Activated CD8-positive, alpha-beta T cell treated with anti-CD3 and anti-CD28 coated beads, Interleukin-2, amount 10 ng/mL, durations not matched to agents 7 days and 5 days (primary cell): ENCODE measurements around the gene KLK13. TPM values are rescaled to one million over a fixed set of nuclear protein-coding genes. Genes with fewer than 3 reads are reported as not detected.

Source experiments
- ATAC-seq: fragments of 150-1000 bp; cut with Tn5 transposase; one replicate; pipeline ENCODE4 v1.10.0; 2021; ENCODE audit warnings: moderate library complexity
- CTCF ChIA-PET: fragments of 350-600 bp; sonication (Branson Sonifier 250); formaldehyde crosslinking; loops from one replicate; lab custom pipeline; 2021; ENCODE audit warnings: antibody characterized with exemption; lab: Charles Lee
- POLR2A ChIA-PET: fragments of 350-600 bp; sonication (Branson Sonifier 250); formaldehyde crosslinking; loops from one replicate; lab custom pipeline; 2021; ENCODE audit warnings: antibody characterized with exemption; lab: Charles Lee
- DNase-seq: peaks from one replicate; pipeline ENCODE4 v3.0.0-alpha.2; 2020
- H3K27ac Mint-ChIP-seq: one replicate; pipeline ENCODE4 v1.8.0; 2021; ENCODE audit warnings: mild to moderate bottlenecking, mixed read lengths
- H3K27me3 Mint-ChIP-seq: one replicate; pipeline ENCODE4 v1.8.0; 2021; ENCODE audit warnings: low read depth, mixed read lengths
- H3K36me3 Mint-ChIP-seq: one replicate; pipeline ENCODE4 v1.8.0; 2021; ENCODE audit warnings: low read depth, mixed read lengths
- H3K4me1 Mint-ChIP-seq: one replicate; pipeline ENCODE4 v1.8.0; 2021; ENCODE audit warnings: low read depth, mixed read lengths
- H3K4me3 Mint-ChIP-seq: one replicate; pipeline ENCODE4 v1.8.0; 2021; ENCODE audit warnings: mild to moderate bottlenecking, mixed read lengths
- H3K9me3 Mint-ChIP-seq: one replicate; pipeline ENCODE4 v1.8.0; 2022; ENCODE audit warnings: mixed read lengths; ENCODE audit not compliant: insufficient read depth
- total RNA-seq, 2 experiments: library from RNA; stranded (reverse); gene quantifications; one replicate each; pipeline ENCODE4 v1.2.3, GENCODE V29; 2021

Gene KLK13
- total RNA-seq, 2 experiments from 2014 or later: not detected

GRCh38 chr19:51076631-51077213, 11.8 kb upstream of the KLK13 start:
- Mint-ChIP-seq H3K4me3 (no peak overlapping the region), H3K27ac (no peak overlapping the region)

DNA sequence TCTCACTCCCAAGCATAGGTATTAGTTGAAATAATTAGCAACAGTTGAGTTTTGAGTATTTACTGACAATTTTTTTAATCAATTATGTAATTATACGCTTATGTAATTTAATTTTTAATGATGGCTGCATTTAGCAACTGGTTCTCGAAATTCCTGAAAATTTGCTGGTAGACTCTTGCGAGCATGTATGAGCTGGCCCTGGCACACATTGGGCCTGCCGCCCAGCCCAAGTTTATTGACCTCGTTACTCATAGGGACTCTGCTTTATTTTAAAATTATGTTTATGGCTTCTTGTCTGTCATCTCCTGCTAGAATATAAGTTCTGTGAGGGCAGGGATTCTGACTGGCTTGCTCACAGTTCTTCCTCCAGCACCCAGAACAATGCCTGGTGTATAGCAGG, 11.1 kb upstream of the KLK13 start:
- Mint-ChIP-seq H3K9me3 (no peaks in the 10 kb centered on the region), H3K4me3 (no peak overlapping the region), H3K27me3 (peaks cover 9% of the 10 kb centered on the region), H3K27ac (no peak overlapping the region), H3K36me3 (no peaks in the 10 kb centered on the region), H3K4me1 (no peaks in the 10 kb centered on the region)
- no peak for ATAC-seq
- CTCF ChIA-PET: no interaction called here
- POLR2A ChIA-PET: no interaction called here
- no peak for DNase-seq

More at GRCh38 chr19:51076631-51077213, 11.8 kb upstream of the KLK13 start:
- CTCF ChIA-PET: no interaction called here
- no peaks in the 10 kb centered on the region for H3K36me3 Mint-ChIP-seq
- no peaks in the 10 kb centered on the region for H3K9me3 Mint-ChIP-seq
- DNase-seq (no peak), ATAC-seq (no peak)
- no peaks in the 10 kb centered on the region for H3K4me1 Mint-ChIP-seq
- H3K27me3 Mint-ChIP-seq: peaks cover 9% of the 10 kb centered on the region
- POLR2A ChIA-PET: no interaction called here

GRCh38 chr19:51071095-51071405, 6.2 kb upstream of the KLK13 start:
- ChIA-PET CTCF (no interaction called here), POLR2A (no interaction called here)
- Mint-ChIP-seq H3K4me3 (no peak overlapping the region), H3K4me1 (no peaks in the 10 kb centered on the region), H3K36me3 (no peaks in the 10 kb centered on the region), H3K9me3 (no peaks in the 10 kb centered on the region), H3K27ac (no peak overlapping the region), H3K27me3 (peaks cover 26% of the 10 kb centered on the region)
- DNase-seq (no peak), ATAC-seq (no peak)

DNA sequence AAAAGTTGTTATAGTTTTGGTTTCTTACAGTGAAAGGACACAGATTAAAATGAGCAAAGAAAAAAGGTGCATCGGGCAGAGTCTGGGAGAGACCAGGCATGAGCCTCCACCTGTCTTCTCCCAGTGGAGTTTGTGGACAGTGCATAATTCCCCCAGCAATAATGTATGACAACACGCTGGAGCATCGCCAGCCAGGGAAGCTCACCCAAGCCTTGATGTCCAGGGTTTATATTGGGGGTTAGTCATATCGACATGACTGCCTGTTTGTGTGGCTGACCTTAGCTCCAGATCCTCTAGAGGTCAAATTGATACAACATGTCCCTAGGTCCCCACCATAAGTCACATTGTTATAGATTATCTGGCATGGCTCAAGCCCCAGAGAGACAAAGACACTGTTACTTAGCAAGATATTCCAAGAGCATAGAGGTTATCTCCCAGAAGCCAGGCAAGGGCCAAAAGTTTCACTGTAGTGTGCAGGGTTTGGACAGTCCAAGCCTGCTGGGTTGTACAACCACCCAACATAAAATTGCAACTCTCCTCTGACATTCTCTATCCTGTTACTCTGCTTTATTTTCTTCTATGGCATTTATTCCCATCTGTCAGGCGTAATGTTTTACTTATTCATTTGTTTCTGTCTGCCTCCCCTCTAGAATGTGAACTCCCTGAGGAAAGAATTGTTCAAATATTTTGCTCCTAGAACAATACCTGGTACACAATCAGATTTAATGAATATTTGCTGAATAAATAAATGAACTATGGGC, 5.6 kb upstream of the KLK13 start:
- Mint-ChIP-seq H3K27ac (no peak overlapping the region), H3K36me3 (no peaks in the 10 kb centered on the region), H3K4me3 (no peak overlapping the region), H3K27me3 (peaks cover 29% of the 10 kb centered on the region), H3K4me1 (no peaks in the 10 kb centered on the region), H3K9me3 (no peaks in the 10 kb centered on the region)
- ChIA-PET CTCF (no interaction called here), POLR2A (no interaction called here)
- ATAC-seq: no peak
- DNase-seq: no peak

GRCh38 chr19:51066393-51067186, 1.7 kb upstream of the KLK13 start:
- no peak for ATAC-seq
- ChIA-PET CTCF (no interaction called here), POLR2A (no interaction called here)
- no peaks in the 10 kb centered on the region for H3K36me3 Mint-ChIP-seq
- peaks cover 32% of the 10 kb centered on the region for H3K27me3 Mint-ChIP-seq
- no peaks in the 10 kb centered on the region for H3K9me3 Mint-ChIP-seq
- H3K27ac Mint-ChIP-seq: no peak overlapping the region
- DNase-seq: no peak
- no peaks in the 10 kb centered on the region for H3K4me1 Mint-ChIP-seq
- H3K4me3 Mint-ChIP-seq: no peak overlapping the region

DNA sequence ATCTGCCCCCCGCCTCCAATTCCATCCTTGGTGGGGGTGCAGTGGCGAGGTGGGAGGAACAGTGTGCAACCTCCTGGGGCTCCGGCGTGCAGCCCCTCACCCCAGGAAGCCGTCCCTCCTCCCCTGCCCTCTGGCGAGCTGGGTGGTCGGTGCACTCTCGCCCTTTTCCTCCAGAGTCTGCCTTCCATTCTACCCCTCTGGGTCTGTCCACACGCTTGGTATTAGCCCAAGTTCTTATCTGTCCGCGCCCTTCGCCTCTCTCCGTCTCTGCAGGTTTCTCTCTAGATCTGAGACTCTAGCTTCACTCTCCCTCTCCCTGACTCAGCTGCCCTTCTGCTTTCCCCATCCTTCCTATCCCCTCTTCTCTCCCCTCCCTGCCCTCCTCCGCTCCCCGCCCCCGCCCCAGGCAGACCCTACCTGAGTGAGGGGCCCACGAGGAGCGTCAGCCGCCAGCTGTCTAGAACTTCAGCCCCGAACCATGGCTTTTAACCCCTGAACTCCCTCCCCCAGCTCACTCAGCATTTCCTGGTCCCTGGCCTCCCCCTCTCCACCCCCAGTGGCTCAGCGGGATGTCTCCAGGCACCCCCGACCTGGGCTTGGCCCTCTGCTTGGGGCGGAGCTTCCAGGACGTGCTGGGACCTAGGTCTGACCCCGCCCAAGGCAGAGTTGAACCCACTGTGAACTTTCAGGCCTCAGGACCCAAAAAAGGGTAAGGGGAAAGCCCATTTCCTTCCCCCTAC, 499 bp upstream of the KLK13 start:
- no peak overlapping the region for H3K27ac Mint-ChIP-seq
- no peaks in the 10 kb centered on the region for H3K36me3 Mint-ChIP-seq
- ChIA-PET POLR2A (no interaction called here), CTCF (no interaction called here)
- H3K4me3 Mint-ChIP-seq: no peak overlapping the region
- H3K27me3 Mint-ChIP-seq: peaks cover 34% of the 10 kb centered on the region
- H3K9me3 Mint-ChIP-seq: no peaks in the 10 kb centered on the region
- ATAC-seq: no peak
- DNase-seq: no peak
- no peaks in the 10 kb centered on the region for H3K4me1 Mint-ChIP-seq

- Mint-ChIP-seq H3K9me3 (no peaks in the 10 kb centered on the region), H3K4me3 (no peak overlapping the region), H3K4me1 (no peaks in the 10 kb centered on the region), H3K27me3 (peaks cover 36% of the 10 kb centered on the region), H3K27ac (no peak overlapping the region), H3K36me3 (no peaks in the 10 kb centered on the region)
- ATAC-seq: no peak
- CTCF ChIA-PET: interaction anchor here (1.2 kb wide), 1 partner anchor 386 kb away, joined by 3 read pairs; no protein-coding TSS in a partner anchor
- POLR2A ChIA-PET: no interaction called here
- DNase-seq: no peak
Measured at GRCh38 chr19:51063664-51064063, 1.2 kb downstream of the KLK13 start.

GRCh38 chr19:51060973-51061372, 3.9 kb downstream of the KLK13 start:
- DNase-seq (no peak), ATAC-seq (no peak)
- Mint-ChIP-seq H3K36me3 (no peaks in the 10 kb centered on the region), H3K27ac (no peak overlapping the region), H3K4me1 (no peaks in the 10 kb centered on the region), H3K9me3 (no peaks in the 10 kb centered on the region), H3K27me3 (peaks cover 33% of the 10 kb centered on the region), H3K4me3 (no peak overlapping the region)
- ChIA-PET CTCF (no interaction called here), POLR2A (no interaction called here)

GRCh38 chr19:51060336-51060735, 4.6 kb downstream of the KLK13 start:
- Mint-ChIP-seq H3K27ac (no peak overlapping the region), H3K4me3 (no peak overlapping the region), H3K4me1 (no peaks in the 10 kb centered on the region), H3K27me3 (peaks cover 31% of the 10 kb centered on the region), H3K9me3 (no peaks in the 10 kb centered on the region), H3K36me3 (no peaks in the 10 kb centered on the region)
- ATAC-seq (no peak), DNase-seq (no peak)
- POLR2A ChIA-PET: no interaction called here
- CTCF ChIA-PET: no interaction called here

DNA sequence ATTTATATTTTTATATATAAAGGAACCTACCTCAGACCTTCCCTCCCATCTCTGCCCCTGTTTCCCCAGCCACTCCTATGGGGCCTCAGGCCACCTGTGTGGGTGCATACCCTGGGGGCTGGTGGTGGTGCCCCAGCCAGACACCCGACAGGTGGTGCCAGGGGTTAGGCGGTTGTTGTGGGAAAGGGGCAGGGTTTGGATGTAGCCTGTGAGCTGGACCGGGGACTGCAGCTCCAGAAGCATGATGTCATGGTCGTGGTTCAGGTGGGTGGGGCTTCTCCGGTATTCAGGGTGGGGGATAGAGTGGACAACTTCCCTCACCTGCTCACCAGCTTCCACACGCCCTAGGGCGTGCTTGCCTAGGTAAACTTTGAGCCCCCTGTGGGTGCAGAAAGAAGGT, 5.2 kb downstream of the KLK13 start:
- no peak for ATAC-seq
- CTCF ChIA-PET: no interaction called here
- POLR2A ChIA-PET: no interaction called here

DNA sequence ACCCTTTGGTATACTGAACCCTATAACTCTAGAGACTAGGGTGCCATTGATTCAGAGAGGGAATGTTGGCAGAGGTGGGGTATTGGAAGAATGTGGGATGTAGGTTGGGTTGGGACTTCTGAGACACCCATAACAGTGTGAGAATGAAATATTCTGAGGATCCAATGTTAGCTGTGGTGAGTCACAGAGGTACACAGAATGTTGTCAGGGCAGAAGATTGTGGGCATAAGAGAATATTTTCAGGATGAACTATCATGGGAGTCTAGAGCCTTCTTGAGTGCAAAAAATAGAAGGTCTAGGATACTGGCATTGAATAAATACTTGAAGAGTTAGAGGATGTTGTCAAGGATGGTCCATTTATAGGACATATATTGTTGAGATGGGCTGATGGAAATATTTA, 9.0 kb downstream of the KLK13 start:
- CTCF ChIA-PET: no interaction called here
- POLR2A ChIA-PET: no interaction called here
- Mint-ChIP-seq H3K4me3 (no peak overlapping the region), H3K9me3 (no peaks in the 10 kb centered on the region), H3K4me1 (no peaks in the 10 kb centered on the region), H3K27ac (no peak overlapping the region), H3K36me3 (no peaks in the 10 kb centered on the region), H3K27me3 (peaks cover 25% of the 10 kb centered on the region)
- ATAC-seq (no peak), DNase-seq (no peak)

More for the DNA sequence above, 5.2 kb downstream of the KLK13 start:
- H3K9me3 Mint-ChIP-seq: no peaks in the 10 kb centered on the region
- H3K27ac Mint-ChIP-seq: no peak overlapping the region
- no peak for DNase-seq
- no peaks in the 10 kb centered on the region for H3K36me3 Mint-ChIP-seq
- peaks cover 28% of the 10 kb centered on the region for H3K27me3 Mint-ChIP-seq
- H3K4me1 Mint-ChIP-seq: no peaks in the 10 kb centered on the region
- H3K4me3 Mint-ChIP-seq: no peak overlapping the region

DNA sequence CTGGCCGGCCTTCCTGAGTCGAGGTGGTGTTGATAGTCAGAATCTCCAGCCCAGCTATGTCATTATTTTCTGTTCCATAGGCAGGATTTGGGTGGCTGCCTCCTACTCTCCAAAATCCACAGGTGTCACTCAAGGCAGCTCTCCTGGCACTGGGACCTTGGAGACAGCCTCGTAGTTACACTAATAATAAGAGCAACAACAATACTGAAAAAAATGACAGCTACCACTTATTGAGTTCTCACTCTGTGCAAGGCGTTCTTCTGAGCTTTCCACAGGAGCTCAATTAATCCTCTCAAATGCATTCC, 17.9 kb downstream of the KLK13 start:
- Mint-ChIP-seq H3K4me3 (no peak overlapping the region), H3K36me3 (no peaks in the 10 kb centered on the region), H3K27me3 (peaks cover 16% of the 10 kb centered on the region), H3K9me3 (no peaks in the 10 kb centered on the region), H3K27ac (no peak overlapping the region), H3K4me1 (no peaks in the 10 kb centered on the region)
- ChIA-PET POLR2A (no interaction called here), CTCF (no interaction called here)
- DNase-seq (no peak), ATAC-seq (no peak)
